T-cell (primary cell): Measurements from ENCODE around the gene CSNK1E. TPM values are rescaled to one million over a fixed set of nuclear protein-coding genes. Genes with fewer than 3 reads are reported as not detected.

Experiments
- ATAC-seq, 4 experiments: fragments of 200-7000 bp in 3 of 4; fragments of 150-1000 bp in 1 of 4; cut with Tn5 transposase; replicated peaks in 1 of 4; 1 replicate in 3 of 4; 2 replicates in 1 of 4; pipeline ENCODE4 v1.10.0; 2021; ENCODE audit warnings: moderate library complexity in 3 of 4, mild to moderate bottlenecking in 2 of 4, moderate number of reproducible peaks in 1 of 4
- CTCF ChIA-PET, 2 donors: fragments of 300-600 bp; sonication (Branson Sonifier 250); formaldehyde crosslinking; loops; one replicate each; lab custom pipeline; 2022; ENCODE audit warnings: antibody characterized with exemption in 2 of 2; lab: Charles Lee
- POLR2A ChIA-PET, 2 donors: fragments of 300-600 bp; sonication (Branson Sonifier 250); formaldehyde crosslinking; loops; one replicate each; lab custom pipeline; 2022; ENCODE audit warnings: antibody characterized with exemption in 2 of 2; lab: Charles Lee
- DNase-seq, 35 experiments: peaks; one replicate each; pipeline versions ENCODE4 v3.0.0 to v3.0.0-alpha.2; 2013 to 2023
- H3K27ac ChIP-seq: one replicate; pipeline ENCODE4 v1.5.1; 2013; ENCODE audit warnings: low read length
- H3K27me3 ChIP-seq, 2 experiments: replicated peaks in 1 of 2; 1 replicate in 1 of 2; 2 replicates in 1 of 2; pipeline versions ENCODE4 v1.6.1 to v1.7.0; 2013; ENCODE audit warnings: low read length in 1 of 2, mixed read lengths in 1 of 2; ENCODE audit not compliant: control insufficient read depth in 2 of 2, insufficient read depth in 2 of 2; ENCODE audit errors: extremely low read depth in 1 of 2
- H3K36me3 ChIP-seq, 2 donors: 1 replicate in 1 of 2; 2 replicates in 1 of 2; pipeline versions ENCODE4 v1.6.1 to v1.7.0; 2013; ENCODE audit warnings: low read length in 1 of 2; ENCODE audit not compliant: control insufficient read depth in 2 of 2, insufficient read depth in 1 of 2; ENCODE audit errors: extremely low read depth in 1 of 2
- H3K4me1 ChIP-seq, 2 experiments: 1 replicate in 1 of 2; 2 replicates in 1 of 2; pipeline versions ENCODE4 v1.6.1 to v1.7.0; 2013; ENCODE audit warnings: low read length in 2 of 2, mixed read lengths in 1 of 2; ENCODE audit not compliant: insufficient read depth in 2 of 2, control insufficient read depth in 1 of 2; ENCODE audit errors: extremely low read depth in 1 of 2
- H3K4me3 ChIP-seq, 2 donors: 1 replicate in 1 of 2; 2 replicates in 1 of 2; pipeline versions ENCODE4 v1.5.1 to v1.7.0; 2013; ENCODE audit warnings: mild to moderate bottlenecking in 2 of 2, low read length in 1 of 2, moderate library complexity in 1 of 2; ENCODE audit not compliant: control insufficient read depth in 1 of 2; ENCODE audit errors: extremely low read depth in 1 of 2
- H3K9me3 ChIP-seq: 2 replicates; pipeline ENCODE4 v1.7.0; 2013
- H3K27ac Mint-ChIP-seq, 2 donors: one replicate each; pipeline ENCODE4 v1.8.0; 2020 to 2021; ENCODE audit warnings: mild to moderate bottlenecking in 2 of 2, mixed read lengths in 2 of 2
- H3K27me3 Mint-ChIP-seq, 2 donors: one replicate each; pipeline ENCODE4 v1.8.0; 2021 to 2022; ENCODE audit warnings: mixed read lengths in 2 of 2
- H3K36me3 Mint-ChIP-seq: one replicate; pipeline ENCODE4 v1.8.0; 2021; ENCODE audit warnings: mixed read lengths
- H3K4me1 Mint-ChIP-seq, 3 donors: one replicate each; pipeline ENCODE4 v1.8.0; 2020 to 2022; ENCODE audit warnings: mixed read lengths in 3 of 3, mild to moderate bottlenecking in 1 of 3
- H3K4me3 Mint-ChIP-seq, 3 donors: one replicate each; pipeline ENCODE4 v1.8.0; 2020 to 2022; ENCODE audit warnings: mild to moderate bottlenecking in 3 of 3, mixed read lengths in 3 of 3, moderate library complexity in 3 of 3
- H3K9me3 Mint-ChIP-seq, 3 donors: one replicate each; pipeline ENCODE4 v1.8.0; 2020 to 2022; ENCODE audit warnings: mixed read lengths in 3 of 3
- WGBS: methylation state at CpG from one replicate; pipeline ENCODE4 v1.1.5; 2013; ENCODE audit warnings: missing lambda C conversion rate; ENCODE audit not compliant: insufficient coverage; 5-methylcytosine and 5-hydroxymethylcytosine counted together
- total RNA-seq, 35 experiments: library from RNA in 6 of 35; stranded (reverse) in 6 of 35; fragments of 120-200 nt in 1 of 35; gene quantifications; one replicate each; pipeline versions ENCODE4 v1.2.1 to v1.2.4 and lab custom pipeline; 2013 to 2026

CSNK1E gene
- total RNA-seq, 5 donors from 2014 or later (not counting 1 experiment from before 2014, with no cell fraction given): 105 to 142 (median 115) TPM

DNA sequence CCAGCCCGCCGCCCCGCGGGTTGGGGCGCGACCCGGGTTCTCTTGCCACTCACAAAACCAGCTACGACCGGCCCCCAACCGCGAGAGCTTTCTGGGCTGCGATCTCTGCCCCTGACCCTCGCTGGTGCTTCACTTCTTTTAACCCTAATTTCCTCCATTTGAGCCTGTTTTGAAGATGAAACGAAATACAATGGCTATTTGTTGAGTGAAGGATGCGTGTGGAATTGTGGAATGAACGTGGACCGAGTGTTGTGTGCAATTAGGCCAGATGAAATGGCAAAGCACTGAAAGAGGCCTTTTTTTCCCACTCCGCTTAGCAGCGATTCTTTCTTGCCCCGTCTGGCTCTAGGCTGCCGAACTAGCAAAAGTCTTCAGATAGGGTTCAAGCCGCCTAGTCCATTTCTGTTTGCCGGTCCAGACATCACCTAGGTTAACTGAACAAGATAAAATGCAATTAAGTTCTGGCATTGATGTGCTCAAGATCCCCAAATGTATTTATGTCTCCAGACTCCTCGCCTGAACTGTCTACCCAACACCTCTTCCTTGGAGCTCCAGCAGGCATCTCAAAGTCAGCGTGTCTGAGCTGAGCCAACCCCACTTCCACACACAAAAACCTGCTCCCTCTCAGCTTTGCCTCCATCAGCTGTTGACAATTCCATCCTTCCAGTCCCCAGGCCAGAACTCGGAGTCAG, 44.0 kb downstream of the CSNK1E start:
- ChIA-PET POLR2A (interaction anchor here in 1 of 2 donors (0.6 to 0.7 kb wide), 2 partner anchors 32 to 1043 kb away, joined by 3 read pairs; no protein-coding TSS in a partner anchor), CTCF (interaction anchor here in 1 of 2 donors (1.0 kb wide), 1 partner anchor 13 kb away, joined by 3 read pairs; no protein-coding TSS in a partner anchor)
- H3K9me3 ChIP-seq: no peaks in the 10 kb centered on the region
- DNase-seq: peak in 1 of 35 experiments; percentile 34
- peak overlapping the region; percentile 55 to 70 for H3K4me3 ChIP-seq
- peak overlapping the region; percentile 78 for H3K27ac ChIP-seq
- peaks cover 10 to 35% of the 10 kb centered on the region in 2 experiments for H3K4me1 ChIP-seq
- H3K36me3 ChIP-seq: peaks cover 0 to 3% of the 10 kb centered on the region in 2 donors
- Mint-ChIP-seq H3K9me3 (no peaks in the 10 kb centered on the region), H3K4me1 (peaks cover 41 to 50% (median 46%) of the 10 kb centered on the region in 3 donors), H3K4me3 (peak overlapping the region; percentile 78 to 90 (median 90)), H3K36me3 (no peaks in the 10 kb centered on the region), H3K27me3 (no peaks in the 10 kb centered on the region), H3K27ac (peak overlapping the region; percentile 89 to 93)
- peak in 3 of 4 experiments; percentile 4 to 16 (median 13) for ATAC-seq
- 32% methylated on average over 16 of the region's 26 CpGs for WGBS
- peaks cover 0 to 5% of the 10 kb centered on the region in 2 experiments for H3K27me3 ChIP-seq

- Histone ChIP-seq H3K27ac (peak within 1 kb of the TSS; percentile 78), H3K36me3 (peaks cover 0 to 3% of the 10 kb centered on the region in 2 donors), H3K27me3 (peaks cover 0 to 5% of the 10 kb centered on the region in 2 experiments), H3K4me1 (peaks cover 10 to 39% of the 10 kb centered on the region in 2 experiments), H3K9me3 (no peaks in the 10 kb centered on the region), H3K4me3 (peak within 1 kb of the TSS; percentile 70 to 83)
- POLR2A ChIA-PET: interaction anchor here in 1 of 2 donors (0.6 kb wide), 1 partner anchor 1042 kb away, joined by 3 read pairs; no protein-coding TSS in a partner anchor
- ATAC-seq (peak; percentile 95 to 97 (median 96)), DNase-seq (peak; percentile 59 to 94 (median 77))
- WGBS: under 1% methylated on average over 95 of the region's 97 CpGs
- CTCF ChIA-PET: interaction anchor here in 1 of 2 donors (0.6 to 1.1 kb wide), 2 partner anchors 15 to 224 kb away, joined by 3 to 5 read pairs; no protein-coding TSS in a partner anchor
- Mint-ChIP-seq H3K27me3 (no peaks in the 10 kb centered on the region), H3K4me1 (peaks cover 46 to 55% (median 52%) of the 10 kb centered on the region in 3 donors), H3K4me3 (peak within 1 kb of the TSS; percentile 84 to 90 (median 90)), H3K36me3 (no peaks in the 10 kb centered on the region), H3K9me3 (no peaks in the 10 kb centered on the region), H3K27ac (peak within 1 kb of the TSS; percentile 89 to 93)
These were observed 44.7 kb downstream of the CSNK1E start, which contains the start of gene TMEM184B for GRCh38 chr22:38272373-38273134. Gene TMEM184B (minus strand): TSS chr22:38273010. CDS start chr22:38247961, 25,049 bp downstream.

- H3K9me3 ChIP-seq: no peaks in the 10 kb centered on the region
- peak in 2 of 4 experiments; percentile 13 to 14 for ATAC-seq
- WGBS: 2% methylated on average over 5 of the region's 7 CpGs
- Mint-ChIP-seq H3K36me3 (no peaks in the 10 kb centered on the region), H3K4me3 (peak overlapping the region; percentile 84 to 90 (median 86)), H3K27me3 (no peaks in the 10 kb centered on the region), H3K4me1 (peaks cover 52 to 61% (median 58%) of the 10 kb centered on the region in 3 donors), H3K27ac (peak overlapping the region; percentile 86 to 87), H3K9me3 (no peaks in the 10 kb centered on the region)
- H3K4me3 ChIP-seq: peak overlapping the region; percentile 60 to 83
- peaks cover 0 to 5% of the 10 kb centered on the region in 2 experiments for H3K27me3 ChIP-seq
- H3K4me1 ChIP-seq: peaks cover 10 to 45% of the 10 kb centered on the region in 2 experiments
- ChIA-PET CTCF (interaction anchor here in 1 of 2 donors (0.6 to 1.1 kb wide), 2 partner anchors 15 to 224 kb away, joined by 3 to 5 read pairs; no protein-coding TSS in a partner anchor), POLR2A (interaction anchor here in 1 of 2 donors (0.7 kb wide), 1 partner anchor 493 kb away, joined by 3 read pairs; no protein-coding TSS in a partner anchor)
- H3K36me3 ChIP-seq: peaks cover 0 to 3% of the 10 kb centered on the region in 2 donors
- peak in 5 of 35 experiments; percentile 8 to 34 (median 11) for DNase-seq
- peak overlapping the region; percentile 29 for H3K27ac ChIP-seq
These were observed 45.3 kb downstream of the CSNK1E start for GRCh38 chr22:38271927-38272372.

DNA sequence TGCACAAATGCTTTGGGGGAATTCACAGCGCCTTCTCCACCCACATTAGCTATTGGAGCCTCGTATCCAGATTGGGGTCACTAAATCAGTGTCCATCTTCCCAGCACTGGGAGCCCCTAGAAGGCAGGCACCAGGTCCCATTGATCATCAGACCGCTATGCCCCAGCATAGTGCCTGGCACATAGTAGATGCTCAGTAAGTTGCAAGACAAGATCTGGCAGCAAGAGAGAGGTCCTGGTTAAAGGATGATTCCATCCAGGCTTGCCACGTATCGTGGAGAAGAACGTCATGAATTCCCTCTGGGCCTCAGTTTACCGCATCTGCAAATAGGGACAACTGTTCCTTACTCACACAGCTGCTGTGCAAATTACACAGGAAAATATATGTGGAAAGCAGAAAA, 46.1 kb downstream of the CSNK1E start:
- Histone ChIP-seq H3K4me3 (no peak overlapping the region), H3K27me3 (peaks cover 0 to 3% of the 10 kb centered on the region in 2 experiments), H3K9me3 (no peaks in the 10 kb centered on the region), H3K27ac (no peak overlapping the region), H3K36me3 (peaks cover 0 to 3% of the 10 kb centered on the region in 2 donors), H3K4me1 (peaks cover 15 to 54% of the 10 kb centered on the region in 2 experiments)
- WGBS: 94% methylated on average over 3 of the region's 7 CpGs
- POLR2A ChIA-PET: interaction anchor here in 1 of 2 donors (0.5 to 0.7 kb wide), 2 partner anchors 126 to 494 kb away, joined by 3 to 6 read pairs; no protein-coding TSS in a partner anchor
- peak overlapping the region; percentile 84 to 90 (median 86) for H3K4me3 Mint-ChIP-seq
- ATAC-seq (no peak), DNase-seq (no peak)
- no peaks in the 10 kb centered on the region for H3K27me3 Mint-ChIP-seq
- no peaks in the 10 kb centered on the region for H3K36me3 Mint-ChIP-seq
- no peaks in the 10 kb centered on the region for H3K9me3 Mint-ChIP-seq
- H3K4me1 Mint-ChIP-seq: peaks cover 60 to 69% (median 67%) of the 10 kb centered on the region in 3 donors
- CTCF ChIA-PET: interaction anchor here in 1 of 2 donors (1.1 kb wide), 1 partner anchor 223 kb away, joined by 3 read pairs; no protein-coding TSS in a partner anchor
- peak overlapping the region; percentile 86 to 87 for H3K27ac Mint-ChIP-seq

DNA sequence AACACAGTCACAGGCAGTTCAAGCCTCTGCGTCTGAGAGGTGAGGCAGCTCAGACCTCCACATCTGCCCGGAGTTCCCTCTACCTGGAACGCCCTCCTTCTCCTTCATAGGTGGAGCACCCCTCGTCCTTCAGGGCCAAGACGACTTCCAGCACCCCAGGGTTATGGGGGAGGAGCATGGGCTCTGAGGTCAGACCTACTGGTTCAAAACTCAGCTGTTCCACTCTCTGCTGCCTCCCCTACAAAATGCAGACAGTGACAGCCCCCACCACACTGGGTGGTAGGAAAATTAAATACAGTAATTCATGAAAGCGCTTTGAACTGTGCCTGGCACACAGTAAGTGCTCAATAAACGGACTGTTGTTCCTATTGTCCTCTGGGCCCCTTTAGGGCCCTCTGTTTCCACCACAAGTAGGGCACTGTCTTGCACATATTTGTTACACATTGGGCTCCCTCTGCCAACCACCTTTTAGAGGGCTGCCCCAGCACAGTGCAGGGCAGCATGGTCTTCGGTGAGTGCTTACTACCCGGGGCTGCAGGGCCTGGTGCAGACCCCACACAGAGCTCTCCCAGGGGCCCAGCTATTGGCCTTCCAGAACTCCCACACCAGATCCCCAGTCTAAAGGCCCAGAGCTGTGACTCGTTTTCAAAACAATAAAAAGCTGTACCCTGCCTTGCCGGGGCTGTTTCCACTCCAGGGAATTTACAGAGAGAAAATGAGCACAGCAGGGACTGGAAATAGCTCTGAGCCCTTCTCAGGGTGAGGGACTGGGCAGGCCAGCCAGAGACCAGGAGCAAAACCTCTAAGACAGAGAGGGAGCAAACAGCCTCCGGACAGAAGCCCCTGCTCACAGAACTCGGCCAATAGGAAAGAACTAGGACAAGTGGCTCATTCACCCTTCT, 46.9 kb downstream of the CSNK1E start:
- Mint-ChIP-seq H3K4me1 (peaks cover 66 to 75% (median 70%) of the 10 kb centered on the region in 3 donors), H3K27ac (peak overlapping the region; percentile 86 to 87), H3K36me3 (no peaks in the 10 kb centered on the region), H3K27me3 (no peaks in the 10 kb centered on the region), H3K4me3 (peak overlapping the region; percentile 17 to 90 (median 84)), H3K9me3 (no peaks in the 10 kb centered on the region)
- no peaks in the 10 kb centered on the region for H3K27me3 ChIP-seq
- H3K36me3 ChIP-seq: peaks cover 0 to 3% of the 10 kb centered on the region in 2 donors
- ATAC-seq (no peak), DNase-seq (no peak)
- WGBS: 89% methylated on average over 6 of the region's 13 CpGs
- no peak overlapping the region for H3K27ac ChIP-seq
- no peaks in the 10 kb centered on the region for H3K9me3 ChIP-seq
- peaks cover 22 to 60% of the 10 kb centered on the region in 2 experiments for H3K4me1 ChIP-seq
- no peak overlapping the region for H3K4me3 ChIP-seq
- POLR2A ChIA-PET: interaction anchor here in 1 of 2 donors (0.5 kb wide), 1 partner anchor 125 kb away, joined by 6 read pairs; no protein-coding TSS in a partner anchor
- CTCF ChIA-PET: interaction anchor here in 1 of 2 donors (0.6 kb wide), 1 partner anchor 319 kb away, joined by 5 read pairs; no protein-coding TSS in a partner anchor
